GM12872 (cell line): Measurements from ENCODE around the gene IL1RAP.

Experiments
- TF ChIP-seq, protein P1 (sequence below): IDR thresholded peaks from 3 replicates; pipeline ENCODE4 v1.5.1; 2011; ENCODE audit warnings: low read depth, mild to moderate bottlenecking, low read length, moderate library complexity; ENCODE audit not compliant: insufficient read depth

The IL1RAP gene

DNA sequence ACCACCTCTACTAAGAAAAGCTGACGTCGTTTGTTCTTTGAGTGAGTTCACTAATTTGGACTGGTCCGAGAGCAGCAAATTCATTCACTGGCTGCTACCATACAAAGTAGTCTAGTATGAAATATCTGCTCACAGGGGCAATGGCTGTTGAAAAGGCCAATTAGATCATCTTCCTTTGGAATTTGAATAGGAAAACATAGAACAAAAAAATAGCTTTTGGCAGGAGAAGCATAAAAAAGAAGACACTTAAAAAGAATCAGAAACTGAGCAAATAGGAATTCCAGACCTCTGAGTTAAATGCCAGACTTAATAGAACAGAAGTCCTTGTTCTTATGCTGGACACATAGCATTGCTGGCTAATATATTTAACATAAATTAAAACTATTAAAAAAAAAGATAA lies 159.3 kb downstream of the IL1RAP start:
- TF ChIP-seq, protein P1, sequence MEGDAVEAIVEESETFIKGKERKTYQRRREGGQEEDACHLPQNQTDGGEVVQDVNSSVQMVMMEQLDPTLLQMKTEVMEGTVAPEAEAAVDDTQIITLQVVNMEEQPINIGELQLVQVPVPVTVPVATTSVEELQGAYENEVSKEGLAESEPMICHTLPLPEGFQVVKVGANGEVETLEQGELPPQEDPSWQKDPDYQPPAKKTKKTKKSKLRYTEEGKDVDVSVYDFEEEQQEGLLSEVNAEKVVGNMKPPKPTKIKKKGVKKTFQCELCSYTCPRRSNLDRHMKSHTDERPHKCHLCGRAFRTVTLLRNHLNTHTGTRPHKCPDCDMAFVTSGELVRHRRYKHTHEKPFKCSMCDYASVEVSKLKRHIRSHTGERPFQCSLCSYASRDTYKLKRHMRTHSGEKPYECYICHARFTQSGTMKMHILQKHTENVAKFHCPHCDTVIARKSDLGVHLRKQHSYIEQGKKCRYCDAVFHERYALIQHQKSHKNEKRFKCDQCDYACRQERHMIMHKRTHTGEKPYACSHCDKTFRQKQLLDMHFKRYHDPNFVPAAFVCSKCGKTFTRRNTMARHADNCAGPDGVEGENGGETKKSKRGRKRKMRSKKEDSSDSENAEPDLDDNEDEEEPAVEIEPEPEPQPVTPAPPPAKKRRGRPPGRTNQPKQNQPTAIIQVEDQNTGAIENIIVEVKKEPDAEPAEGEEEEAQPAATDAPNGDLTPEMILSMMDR = no peak

DNA sequence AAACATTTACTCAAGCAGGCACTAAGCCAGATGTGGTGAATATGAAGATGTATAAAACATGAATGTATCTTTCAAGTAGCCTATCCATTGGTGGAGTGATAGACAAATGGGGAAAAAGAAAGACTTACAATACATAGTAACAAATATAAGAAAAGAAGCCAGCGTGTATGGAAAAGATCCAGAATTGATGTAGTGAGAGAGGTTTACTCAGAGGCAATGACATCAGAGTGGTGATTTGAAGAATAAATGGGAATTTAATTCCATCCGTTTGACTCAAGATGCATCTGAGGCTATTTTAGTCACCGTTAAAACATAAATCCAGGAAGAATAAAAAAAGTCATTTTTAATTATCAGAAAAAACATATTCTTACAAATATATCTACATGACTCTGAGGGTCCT lies 162.6 kb downstream of the IL1RAP start:
- TF ChIP-seq, protein P1 = no peak

DNA sequence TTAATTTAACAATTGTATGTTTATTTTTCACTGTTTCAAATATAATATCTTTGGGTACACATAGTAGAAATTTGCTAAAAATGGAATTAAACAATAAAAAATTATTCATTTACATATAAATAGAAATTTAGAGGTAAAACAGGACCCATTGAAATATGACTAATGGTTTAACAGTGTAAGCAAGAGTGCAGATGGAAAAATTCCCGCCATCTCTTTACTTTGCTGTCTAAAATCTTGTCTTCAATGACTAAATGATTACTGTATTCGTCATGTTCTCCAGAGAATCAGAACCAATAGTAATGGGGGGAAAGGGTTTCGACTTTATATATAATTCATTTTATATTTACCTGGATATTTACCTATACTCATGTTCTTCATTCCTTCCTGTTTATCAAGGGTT lies 163.1 kb downstream of the IL1RAP start:
- TF ChIP-seq, protein P1 = no peak

DNA sequence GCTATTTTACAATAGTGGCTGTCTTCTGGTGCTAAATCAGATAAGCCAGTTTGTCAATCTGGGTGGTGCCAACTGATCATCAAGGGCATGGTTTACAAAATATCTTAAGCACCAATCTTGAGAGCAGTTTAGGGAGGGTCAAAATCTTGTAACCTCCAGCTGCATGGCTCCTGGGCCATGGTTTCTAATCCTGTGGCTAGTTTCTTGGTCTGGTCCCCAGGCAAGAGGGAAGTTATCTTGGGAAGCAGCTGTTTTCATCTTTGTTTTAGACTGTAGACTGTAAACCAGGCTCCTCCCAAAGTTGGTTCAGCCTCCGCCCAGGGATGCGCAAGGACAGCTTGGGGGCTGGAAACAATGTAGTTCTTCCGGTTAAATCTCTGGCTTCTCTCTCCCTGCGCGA lies 166.8 kb downstream of the IL1RAP start:
- TF ChIP-seq, protein P1 = no peak

DNA sequence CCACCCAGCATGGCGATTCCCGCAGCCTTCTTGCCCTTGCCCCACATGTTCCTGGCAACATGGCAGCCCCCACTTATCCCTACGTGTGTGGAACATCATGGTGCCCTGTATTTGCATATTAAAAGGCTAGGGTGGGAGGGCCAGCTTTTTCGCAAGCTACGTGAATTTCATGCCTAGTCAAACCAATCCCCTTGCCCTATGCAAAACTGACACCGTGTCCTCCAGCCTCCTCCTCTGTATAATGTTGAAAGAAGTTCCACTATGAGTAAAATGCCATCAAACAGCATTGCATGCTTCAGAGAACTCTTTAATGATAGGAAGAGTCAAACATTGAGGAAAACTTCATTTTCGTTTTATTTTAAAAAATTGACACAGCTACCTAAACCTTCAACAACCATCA lies 170.9 kb downstream of the IL1RAP start:
- TF ChIP-seq, protein P1 = no peak

DNA sequence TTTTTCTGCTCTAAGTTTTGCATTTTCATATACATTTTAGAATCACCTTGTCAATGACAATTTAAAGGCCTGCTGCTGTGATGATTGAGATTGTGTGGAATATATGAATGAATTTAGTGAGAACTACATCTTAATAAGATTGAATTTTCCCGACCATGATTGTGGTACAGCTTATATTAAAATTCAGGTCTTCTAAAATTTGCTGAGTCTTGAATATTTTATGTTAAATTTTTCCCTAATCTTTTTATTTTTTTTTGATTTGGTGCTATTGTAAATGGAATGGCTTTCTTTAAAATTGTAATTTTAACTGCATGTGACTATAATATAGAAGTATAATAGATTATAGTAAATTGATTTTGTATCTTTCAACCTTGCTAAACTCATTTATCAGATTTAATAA lies 172.1 kb downstream of the IL1RAP start:
- TF ChIP-seq, protein P1 = no peak

DNA sequence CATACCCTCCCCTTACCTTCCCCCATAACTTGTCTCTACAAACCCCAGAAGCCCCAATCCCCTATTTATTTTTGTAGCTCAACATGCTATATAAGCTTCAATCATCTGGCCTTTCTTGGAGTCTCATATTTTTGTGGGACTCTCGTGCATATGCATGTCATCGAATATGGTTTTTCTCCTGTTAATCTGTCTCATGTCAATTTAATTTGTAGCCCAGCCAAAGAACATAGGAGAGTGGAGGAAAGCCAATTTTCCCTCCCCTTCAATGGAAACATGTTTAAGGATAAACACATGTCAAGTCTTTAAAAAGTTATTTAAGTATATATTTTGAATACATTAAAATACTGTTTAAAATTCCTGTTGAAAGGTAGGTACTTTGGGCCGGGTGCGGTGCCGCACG lies 176.4 kb downstream of the IL1RAP start:
- TF ChIP-seq, protein P1 = no peak

DNA sequence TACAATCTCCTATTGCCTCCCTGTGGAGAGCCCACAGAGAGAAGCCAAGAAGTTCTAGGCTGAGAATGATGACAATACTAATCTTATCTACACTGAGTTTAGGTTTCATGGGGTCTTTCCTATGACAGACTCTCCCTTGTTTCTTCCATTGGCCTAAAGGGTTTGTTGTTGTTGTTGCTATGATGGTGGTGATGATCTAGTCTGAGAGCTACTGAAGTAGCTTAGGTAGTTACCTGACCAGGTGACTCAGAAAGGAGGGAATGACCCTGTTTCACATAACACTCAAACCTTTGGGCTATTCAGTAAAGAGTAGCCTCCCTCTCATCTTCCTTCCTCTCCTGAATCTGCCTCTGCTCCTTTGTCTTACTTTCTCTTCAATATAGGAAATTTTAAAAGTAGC lies 178.4 kb downstream of the IL1RAP start:
- TF ChIP-seq, protein P1 = no peak
